ENCODE measurements around the gene HOXA9.

- no peak for TF ChIP-seq POLR2A (IDR thresholded peaks at IDR 0.05; ENCODE audit: control extremely low read depth in 1 of 2, low read depth in 2 of 2, low read length in 2 of 2)
- TF ChIP-seq RAD21 (IDR thresholded peaks at IDR 0.05 in 1 of 2, conservative IDR thresholded peaks at IDR 0.05 in 1 of 2; ENCODE audit: low read depth in 2 of 2, low read length in 2 of 2), result no peak
Observed at GRCh38 chr7:27168265-27168947, 3.1 kb upstream of the HOXA9 start.

Data from H1 (cell line).